ENCODE results near the gene PHF19.

PHF19 gene

DNA sequence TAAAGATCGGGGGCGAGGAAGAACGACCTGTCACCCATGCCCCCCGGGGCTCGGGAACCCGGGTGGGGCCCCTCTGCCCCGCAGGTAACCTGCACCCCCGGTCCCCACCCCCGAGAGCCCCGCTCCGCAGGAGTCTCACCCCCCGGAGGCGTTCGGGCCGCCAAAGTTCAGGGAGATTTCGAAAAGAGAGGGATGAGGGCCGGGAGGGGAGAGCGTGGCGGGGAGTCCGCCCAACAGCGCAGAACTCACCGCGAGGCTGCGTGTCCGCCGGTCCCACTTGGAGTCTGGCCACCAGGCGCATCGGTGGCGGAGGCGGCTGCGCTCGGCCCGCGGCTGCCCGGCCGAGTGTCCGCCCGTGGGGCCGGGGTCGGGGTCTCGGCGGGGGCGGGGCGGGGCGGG, at the start of gene PHF19:
Gene PHF19 (minus strand): TSS at position 347 of the 399 bp plus-strand sequence. CDS start 2,447 bp downstream, outside the sequence.
- no peak for DNase-seq

DNA sequence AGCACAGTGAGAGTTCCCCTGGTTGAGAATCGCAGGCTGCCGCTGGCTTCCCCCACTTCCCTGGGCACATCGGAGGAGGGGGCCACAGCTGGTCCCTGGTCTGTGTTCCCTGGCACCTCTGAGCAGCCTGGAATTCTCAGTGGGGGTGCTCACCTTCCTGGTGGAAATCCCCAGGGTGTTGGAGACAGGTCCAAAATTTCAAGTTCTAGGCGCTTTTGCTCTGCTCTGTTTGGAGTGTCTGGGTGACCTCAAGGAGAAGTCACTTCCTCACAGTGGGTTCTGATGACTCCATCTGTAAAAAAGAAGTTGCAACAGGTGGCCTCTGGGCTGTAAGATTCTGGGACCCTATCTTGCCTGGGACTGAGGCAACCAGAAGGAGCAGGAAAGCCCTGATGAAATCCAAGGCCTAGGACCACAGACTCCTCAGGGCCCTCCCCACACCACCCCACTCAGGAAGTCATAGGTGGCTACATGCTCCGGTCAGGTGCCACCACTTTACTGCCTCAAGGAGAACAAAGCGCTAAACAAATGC, 49.5 kb upstream of the PHF19 start, which contains the start of gene TRAF1:
Gene TRAF1 (minus strand): TSS at position 400 of the 532 bp plus-strand sequence. CDS start 721 bp downstream, outside the sequence.
- no peak for DNase-seq

DNA sequence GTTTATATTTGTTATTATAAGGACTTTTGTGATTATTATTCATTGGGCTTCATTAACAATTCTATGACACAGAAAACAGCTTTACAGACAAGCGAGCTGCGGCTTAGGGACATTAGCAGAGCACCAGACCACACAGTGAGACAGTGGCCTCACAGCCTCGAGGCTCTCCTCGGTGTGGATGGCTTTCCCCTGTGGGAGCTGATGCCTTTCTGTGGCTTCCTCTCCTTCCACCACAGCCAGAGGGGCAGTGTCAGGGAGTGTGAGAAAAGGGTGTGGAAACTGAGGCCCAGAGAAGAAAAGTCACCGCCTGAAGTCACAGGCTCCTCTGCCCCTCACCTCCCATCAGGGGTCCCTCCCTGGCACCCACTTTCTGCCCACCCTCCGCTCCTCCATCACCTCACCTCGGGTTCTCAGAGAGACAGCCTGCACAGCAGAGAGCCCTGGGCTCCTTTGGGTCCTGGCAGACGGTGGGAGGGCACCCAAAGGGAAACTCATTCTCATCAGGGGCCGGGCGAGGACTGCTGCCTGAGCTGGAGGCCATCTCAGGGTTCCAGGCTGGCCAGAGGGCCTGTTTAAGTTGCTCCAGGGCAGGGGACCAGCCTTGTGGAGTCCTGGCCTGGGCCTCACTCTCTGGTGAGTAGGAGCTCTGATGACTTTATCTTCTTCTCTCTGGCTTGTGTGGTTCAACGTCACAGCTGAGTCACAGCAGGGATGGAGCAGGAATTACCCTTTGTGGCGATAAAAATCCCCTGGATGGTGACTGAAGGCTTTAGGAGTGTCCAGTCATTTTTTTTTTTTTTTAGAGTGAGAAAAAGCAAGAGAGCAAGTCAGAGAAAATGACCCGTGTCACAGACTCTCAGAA, 48.8 kb upstream of the PHF19 start:
- no peak for DNase-seq

DNA sequence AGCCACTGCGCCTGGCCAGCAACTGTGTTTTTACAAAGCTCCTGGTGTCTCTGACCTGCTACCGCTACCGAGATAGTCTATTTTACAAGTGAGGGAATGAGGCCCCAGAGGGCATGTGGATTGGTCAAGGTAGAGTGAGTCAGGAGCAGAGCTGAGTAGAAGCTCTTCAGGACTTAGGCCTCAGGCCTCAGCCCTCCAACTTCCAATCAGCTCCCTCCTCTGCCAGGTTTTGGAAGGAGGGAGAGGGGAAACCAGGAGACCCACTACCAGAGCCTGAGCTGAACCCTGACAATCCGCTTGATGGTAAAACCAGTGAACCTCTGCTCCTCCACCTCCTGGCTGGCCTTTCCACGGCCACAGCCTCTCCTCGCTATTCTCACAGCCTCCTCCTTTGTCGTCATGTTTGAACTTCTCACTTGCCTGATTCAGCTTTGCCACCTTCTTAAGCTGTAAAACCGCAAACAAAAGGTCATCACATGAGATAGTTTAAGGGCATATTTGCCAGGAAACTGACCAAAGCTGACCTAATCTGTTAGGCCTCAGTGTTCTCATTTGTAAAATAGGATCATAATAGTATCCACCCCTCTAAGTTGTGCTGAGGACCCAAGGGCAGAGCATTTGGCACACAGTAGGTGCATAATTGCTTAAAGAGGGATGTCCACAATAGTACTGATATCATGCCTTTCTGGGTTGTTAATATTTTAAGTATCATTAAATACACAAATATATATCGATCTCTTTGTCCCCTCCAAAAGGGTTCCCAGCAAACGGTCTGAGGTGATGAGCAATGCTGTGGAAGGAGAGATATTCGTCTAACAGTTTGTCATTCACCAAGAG, 47.9 kb upstream of the PHF19 start:
- DNase-seq: no peak

DNA sequence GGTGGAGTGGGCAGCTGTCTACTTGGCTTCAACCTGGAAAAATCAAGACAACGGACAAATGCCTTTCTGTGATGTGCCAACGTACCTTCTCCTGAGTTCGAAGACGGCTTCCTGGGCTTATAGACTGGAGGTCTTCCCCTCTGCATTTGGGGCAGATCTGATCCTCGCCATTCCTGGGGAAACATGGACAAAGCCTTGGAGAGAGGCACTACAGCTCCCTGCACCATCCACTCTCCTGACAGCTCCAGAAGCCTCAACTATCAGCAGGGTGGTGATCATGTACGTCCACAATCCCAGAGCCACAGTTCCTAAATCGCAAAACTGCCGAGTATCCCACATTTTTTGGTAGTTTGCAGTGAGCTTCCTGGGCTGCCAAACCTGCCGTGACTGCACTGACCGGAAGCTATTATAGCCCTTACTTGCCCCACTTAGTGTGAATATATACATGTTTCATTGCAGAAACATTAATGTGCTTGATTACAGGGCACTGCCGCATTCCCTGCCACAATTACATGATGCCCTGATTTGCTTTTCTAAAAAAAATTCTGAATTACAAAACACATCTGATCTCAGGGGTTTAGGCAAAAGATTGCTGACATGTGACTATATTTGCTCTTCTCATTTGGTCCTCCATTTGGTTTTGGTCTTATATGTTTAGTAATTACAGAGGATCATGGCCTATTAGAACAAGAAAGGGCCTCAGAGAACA, 46.8 kb upstream of the PHF19 start:
- DNase-seq: no peak

DNA sequence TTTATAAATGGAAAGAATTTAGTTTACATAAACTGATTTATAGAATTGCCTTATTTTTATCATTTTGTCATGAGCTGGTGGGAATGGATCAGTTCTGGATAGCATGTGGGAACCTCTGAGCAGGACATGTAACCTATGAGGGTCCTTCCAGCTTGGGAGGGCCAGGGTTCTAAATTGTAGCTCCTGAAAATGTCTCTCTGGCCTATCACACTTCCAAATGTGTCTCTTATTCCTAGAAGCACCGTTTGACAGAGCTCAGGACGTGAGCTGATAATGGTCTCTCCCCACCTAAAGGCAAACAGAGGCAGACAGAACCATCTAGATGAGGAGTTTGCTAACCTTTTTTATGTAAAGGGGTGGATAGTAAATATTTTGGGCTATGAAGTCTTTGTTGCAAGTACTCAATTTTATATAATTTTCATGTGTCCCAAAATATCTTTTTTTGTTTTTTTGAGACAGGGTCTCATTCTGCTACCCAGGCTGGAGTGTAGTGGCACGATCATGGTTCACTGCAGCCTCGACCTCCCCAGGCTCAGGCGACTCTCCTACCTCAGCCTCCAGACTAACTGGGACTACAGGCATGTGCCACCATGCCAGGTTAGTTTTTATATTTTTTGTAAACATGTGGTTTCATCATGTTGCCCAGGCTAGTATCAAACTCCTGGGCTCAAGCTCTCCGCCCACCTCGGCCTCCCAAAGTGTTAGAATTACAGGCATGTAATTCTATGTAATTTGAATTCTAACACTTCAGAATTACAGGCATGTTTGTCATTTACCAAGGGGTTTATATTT, 45.6 kb upstream of the PHF19 start:
- no peak for DNase-seq

DNA sequence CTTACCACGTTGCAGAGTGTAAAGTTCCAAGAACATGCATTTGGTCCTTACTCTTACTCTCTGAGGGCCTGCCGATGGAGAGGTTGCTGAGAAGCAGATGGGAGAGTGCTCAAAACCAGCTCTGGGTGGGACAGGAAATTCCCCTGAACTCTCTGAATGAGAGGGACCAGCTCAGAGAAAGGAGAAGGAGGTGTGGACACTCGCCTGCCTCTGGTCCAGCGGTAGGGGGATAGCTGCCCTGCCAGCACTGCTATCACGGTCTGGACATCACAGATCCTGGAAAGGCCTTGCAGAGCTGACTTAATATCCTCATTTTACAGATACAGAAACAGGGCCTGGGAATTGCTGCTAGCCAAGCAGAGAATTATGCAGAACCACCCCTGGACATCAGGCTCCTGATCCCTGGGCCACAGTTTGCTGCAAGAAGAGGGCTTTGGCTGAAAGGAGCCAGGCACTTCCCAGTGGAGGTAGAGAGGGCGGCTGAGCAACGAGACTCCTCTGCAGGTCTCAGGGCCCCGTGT, 44.7 kb upstream of the PHF19 start:
- no peak for DNase-seq

DNA sequence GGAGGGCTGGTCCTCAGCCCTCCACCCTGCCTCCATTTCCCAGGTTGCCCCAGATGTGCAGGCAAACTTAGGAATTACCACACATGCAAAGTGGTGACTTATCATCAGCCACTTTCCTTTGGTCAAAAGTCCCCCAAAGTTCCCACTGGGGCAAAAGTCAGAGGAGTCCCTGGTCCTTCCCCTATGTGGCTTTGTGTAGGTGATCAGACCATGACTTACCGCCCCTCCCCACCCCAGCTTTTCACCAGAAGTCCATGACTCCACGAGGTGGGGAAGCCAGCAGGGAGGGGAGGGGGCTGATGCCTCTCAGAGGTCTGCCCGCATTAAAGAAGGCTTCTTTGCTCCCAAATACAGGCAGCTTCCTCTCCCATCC, 43.8 kb upstream of the PHF19 start:
- DNase-seq: no peak

DNA sequence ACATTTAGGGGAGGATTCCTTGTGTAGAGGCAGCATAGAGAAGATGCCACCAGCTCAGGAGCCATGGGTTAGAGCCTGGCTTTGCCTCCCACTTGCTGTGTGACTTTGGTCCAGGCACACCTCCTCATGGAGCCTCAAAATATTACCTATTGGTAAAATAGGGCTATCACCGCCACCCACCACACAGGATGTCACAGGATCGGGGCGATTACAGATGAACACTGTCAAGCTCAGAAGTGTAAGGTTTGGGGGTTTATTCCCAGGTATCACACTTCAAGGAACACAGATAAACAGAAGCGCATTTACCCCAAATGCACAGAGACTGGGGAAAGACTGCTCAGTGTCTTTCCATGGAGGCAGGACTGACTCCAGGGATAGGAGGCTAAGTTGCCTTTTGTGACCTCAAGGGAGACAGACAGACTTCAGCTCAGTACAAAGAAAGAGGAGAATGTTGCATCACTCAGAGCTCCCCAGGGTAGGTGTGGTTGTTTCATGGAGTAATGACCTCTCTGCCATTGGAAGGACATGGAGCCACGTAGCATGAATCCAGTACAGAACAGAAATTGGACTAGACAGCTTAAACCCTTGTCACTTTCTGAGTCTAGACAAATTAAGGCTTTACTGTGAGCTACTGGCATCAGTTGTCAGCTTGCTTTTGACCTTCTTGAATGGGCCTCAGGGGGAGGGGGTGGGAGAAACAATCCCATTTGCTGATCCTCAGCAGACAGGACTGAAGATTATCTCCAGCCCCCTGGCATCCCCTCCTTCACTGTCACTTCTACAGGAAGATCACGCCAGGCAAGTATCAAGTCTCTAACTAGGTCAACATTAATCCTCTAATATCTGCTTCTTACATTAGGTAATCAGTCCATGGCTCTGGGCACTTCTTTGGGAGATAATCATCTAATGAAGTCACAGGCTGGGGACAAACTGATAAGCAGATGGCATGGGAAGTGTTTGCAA, 43.1 kb upstream of the PHF19 start:
- no peak for DNase-seq

DNA sequence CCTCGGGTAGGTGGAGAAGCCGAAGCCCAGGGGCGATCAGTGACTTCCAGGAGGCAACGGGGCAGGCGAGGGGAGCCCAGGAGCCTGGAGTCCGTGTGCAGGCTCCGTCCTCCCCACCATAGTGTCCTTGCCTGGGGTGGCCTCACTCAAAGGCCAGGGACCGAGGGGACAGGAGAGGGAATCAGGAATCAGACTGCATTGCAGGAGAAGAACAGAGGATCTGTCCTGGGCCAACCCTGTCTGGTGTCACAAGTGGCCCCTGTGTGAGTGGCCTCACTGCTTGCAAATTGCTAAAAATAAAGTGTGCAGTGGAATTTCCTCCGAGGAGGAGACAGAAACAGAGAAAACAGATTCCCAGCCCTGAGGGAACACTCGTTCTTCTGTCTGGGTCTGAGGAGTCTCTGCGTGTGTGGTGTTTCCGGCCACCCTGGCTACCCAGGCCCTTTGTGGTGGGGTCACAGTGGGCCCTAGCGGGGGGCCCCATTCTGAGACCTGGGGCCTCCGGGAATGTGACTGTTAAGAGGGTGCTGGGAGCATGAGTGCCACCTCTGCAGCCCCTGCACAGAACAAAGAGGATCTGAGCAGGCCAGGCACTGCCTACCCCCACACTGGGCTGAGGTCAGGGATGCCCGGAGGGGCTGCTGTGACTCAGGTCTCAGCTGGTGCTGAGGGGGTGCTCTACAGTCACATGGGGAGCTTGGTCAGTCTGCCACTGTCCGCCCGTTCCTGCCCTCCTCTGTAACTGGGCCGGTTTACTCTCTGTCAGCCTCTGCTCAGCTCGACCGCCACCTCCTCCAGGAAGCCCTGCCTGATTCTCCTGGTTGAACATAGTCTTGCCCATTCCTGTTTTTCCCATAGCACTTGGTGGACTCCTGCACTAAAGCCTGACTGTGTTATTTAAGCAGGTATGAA, 42.2 kb upstream of the PHF19 start:
- no peak for DNase-seq

DNA sequence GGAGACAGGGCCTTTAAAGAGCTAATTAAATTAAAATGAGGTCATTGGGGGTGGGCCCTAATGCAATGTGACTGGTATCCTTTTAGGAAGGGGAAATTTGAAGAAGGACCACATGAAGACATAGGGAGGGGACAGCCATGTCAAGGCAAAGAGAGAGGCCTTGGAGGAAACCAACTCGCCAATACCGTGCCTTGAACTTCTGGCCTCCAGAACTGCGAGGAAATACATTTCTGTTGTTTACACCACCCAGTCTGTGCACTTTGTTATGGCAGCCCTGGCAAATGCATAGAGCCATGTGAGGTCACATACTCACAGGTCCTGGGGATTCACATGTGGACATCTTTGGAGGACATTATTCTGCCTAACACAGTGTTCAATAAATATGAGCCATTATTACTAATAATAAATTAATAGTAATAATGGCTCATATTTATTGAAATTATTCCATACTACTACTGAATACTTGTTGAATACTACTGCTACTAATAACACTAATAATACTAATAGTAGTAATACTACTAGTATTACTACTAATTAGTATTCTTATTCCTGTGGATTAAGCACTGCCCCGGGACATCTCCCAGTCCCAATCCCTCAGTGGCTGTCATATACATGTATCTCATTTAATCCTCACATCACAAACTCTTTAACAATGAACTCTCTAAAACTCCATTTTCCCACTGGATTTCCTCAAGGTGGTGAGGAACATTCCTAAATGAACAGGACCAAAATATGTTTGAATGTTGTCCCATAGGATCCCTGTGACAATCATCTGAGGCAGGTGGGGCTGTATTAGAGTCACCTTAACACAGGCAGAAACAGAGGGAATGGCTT, 41.2 kb upstream of the PHF19 start:
- DNase-seq: no peak

DNA sequence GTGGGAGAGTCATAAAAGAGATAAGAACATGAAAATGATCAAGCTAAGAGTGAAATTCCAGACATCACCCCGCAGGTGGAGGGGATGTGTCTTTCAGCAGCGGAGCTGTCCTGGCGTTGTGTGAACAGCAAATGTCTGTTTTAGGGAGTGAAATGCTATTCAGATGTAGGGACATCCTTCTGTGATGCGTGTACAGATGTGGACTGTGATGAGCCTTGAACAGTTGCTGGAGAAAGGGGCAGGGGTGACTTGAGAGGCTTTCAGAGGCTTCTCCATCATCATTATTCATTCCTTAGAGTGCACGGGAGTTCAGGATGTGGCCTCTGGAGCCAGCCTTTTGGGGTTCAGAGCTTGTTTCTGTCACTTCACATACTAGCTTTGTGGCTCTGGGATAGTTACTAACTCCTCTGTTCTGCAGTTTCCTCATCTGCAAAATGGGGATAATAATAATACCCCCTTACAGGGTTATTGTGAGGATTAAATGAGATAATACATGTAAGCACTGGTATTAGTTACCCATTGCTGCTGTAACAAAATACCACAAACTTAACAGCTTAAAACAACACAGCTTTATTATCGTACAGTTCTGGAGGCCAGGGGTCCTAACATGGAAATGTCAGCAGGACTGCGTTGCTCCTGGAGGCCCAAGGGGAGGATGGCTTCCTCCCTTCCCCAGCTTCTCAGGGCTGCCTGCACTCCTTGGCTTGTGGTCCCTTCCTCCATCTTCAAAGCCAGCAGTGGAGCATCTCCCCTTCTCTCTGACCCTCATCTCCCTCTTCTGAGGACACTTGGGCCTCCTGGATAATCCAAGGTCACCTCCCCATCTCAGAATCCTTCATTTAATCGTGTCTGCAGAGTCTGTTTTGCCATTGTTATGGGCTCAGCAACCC, 40.2 kb upstream of the PHF19 start:
- DNase-seq: no peak

DNA sequence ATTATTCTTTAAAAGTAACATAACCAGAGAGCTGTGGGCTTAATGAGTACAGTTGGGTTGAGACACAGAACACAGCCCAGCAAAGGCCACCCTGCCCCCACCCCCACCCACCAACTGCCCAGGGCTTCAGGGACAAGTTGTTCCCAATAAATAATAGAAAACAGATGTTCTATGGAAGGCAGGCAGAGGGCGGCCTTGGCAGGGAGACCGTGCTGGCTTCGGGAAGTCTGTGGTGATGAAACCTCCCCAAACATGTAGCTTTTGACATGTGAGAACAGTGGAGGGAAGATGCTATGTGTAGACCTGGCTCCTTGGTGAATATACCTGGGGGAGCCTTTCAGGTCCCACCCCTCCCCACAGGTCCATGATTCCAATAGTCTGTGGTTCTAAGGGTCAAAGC, 39.6 kb upstream of the PHF19 start:
- no peak for DNase-seq

DNA sequence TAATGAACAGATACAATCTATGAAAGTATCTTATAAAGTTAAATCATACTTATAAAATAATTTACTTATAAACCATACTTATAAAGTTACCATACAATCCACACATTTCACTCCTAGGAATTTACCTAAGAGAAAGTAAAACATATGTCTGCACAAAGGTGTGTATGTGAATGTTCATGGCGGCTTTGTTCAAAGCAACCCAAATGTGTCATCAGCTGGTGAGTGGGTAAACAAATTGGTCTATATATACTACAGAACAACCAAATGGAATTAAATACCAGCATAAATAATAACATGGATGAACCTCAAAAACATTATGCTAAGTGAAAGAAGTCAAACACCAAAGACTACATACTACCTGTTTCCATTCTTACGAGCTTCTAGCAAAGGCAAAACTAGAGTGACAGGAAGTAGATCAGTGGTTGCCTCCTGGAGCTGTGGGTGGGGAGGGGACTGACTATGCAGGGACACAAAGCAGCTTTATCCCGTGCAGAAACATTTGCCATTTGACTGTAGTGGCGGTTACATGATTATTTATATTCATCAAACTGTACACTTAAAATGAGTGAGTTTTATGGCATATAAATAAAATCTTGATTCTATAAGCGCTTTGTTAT, 39.0 kb upstream of the PHF19 start:
- DNase-seq: no peak

DNA sequence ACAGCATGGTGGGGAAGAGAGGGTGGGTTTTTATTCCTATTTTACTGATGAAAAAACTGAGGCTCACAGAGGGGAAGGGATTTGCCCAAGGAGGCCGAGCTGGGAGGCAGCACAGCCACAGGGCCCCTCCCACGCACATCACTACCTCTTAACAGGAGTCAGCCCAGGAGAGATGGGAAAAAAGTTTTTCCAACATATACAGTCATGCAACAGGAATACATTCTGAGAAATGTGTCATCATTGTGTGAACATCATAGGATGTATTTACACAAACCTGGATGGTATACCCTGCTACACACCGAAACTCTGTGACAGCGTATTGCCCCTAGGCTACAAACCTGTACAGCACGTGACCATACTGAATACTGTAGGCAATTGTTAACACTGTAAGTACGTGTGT, 38.0 kb upstream of the PHF19 start:
- DNase-seq: no peak

DNA sequence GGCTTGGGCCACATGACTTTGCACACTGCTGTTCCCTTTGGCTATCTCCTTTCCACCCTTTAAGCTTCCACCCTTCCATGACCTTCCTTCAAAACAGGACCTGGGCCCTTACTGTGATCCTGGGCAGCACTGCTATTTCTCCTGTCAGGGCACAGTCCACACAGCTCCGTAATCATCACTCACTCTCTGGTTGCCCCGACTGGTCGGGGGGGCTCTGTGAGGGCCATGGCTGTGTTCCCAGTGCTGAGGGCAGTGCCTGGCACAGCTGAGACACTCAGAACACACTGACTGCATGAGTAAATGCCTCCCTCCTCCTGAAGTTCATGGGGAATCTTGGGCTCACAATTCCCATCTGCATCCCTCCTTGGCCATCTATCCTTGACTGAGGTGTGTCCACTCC, 37.4 kb upstream of the PHF19 start:
- DNase-seq: no peak

DNA sequence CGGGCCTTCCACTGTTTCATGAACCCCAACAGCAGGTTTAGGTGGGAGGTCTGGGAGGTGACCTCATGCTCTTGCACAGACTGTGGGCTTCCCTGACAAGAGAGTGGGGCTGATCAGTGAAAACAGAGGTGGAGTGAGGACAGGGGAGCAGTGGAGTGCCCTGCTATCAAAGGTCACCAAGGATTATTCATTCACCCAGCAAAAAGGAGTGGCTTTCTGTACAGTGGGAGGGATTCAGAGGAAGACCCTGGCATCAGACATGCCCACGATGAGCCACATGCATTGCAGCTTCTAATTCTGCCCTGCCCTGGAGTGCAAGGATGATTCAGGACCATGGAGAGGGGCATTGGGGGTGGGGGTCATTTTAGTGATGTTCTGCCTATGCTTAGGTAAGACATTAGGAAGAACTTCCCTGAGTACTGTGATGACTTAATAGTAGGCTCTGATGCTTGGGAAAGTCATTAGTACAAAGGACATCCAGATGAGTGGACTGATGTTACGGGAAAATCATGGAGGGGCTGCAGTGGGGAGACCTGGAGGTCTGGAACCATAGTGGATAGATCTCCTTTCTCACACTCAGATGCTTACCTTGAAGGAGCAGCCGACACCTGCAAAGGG, 36.8 kb upstream of the PHF19 start:
- DNase-seq: no peak
